ENCODE results near the gene ANTXR1.

DNA sequence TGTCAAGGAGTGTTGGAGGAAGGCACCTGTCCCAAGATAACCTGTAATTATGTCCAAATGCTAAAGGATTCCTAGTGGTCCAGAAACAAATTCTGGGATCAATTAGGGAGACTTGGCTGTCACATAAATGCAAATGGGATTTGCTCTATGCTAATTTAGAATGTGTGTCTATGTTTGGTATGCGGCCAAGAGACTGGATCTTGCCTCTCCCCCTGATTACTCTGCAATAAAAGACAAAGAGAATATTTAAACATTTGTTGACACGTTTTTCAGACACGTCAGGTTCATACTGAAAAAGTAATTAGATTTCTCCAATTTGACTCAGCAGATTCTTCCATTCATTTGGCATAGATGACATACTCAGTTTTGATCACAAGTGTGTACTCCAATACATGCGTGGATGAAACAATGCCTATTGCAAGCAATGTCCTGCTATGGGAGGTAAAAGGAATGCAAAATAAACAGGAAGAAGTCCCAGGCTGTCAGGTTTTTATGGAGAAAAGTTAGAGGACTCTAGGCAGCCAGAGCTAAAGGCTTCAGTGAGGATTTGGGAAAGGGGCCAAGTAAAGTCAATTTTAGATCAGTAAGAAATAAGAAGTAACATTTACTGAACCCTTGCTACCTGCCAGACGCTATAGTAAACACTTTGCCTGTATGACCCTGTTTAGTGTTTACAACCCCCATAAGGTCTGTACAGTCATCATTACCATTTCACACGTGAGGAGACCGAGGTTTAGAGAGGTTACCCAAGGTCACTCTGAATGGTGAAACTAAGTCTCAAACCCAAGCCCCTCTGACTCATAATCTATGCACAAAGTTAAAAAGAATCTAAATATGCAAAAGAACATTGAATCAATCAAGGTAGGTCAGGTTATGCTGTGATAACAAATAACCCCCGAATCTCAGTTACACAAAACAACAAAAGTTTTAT is 7.8 kb downstream of the ANTXR1 start:
- TF ChIP-seq, protein P1, sequence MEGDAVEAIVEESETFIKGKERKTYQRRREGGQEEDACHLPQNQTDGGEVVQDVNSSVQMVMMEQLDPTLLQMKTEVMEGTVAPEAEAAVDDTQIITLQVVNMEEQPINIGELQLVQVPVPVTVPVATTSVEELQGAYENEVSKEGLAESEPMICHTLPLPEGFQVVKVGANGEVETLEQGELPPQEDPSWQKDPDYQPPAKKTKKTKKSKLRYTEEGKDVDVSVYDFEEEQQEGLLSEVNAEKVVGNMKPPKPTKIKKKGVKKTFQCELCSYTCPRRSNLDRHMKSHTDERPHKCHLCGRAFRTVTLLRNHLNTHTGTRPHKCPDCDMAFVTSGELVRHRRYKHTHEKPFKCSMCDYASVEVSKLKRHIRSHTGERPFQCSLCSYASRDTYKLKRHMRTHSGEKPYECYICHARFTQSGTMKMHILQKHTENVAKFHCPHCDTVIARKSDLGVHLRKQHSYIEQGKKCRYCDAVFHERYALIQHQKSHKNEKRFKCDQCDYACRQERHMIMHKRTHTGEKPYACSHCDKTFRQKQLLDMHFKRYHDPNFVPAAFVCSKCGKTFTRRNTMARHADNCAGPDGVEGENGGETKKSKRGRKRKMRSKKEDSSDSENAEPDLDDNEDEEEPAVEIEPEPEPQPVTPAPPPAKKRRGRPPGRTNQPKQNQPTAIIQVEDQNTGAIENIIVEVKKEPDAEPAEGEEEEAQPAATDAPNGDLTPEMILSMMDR (IDR thresholded peaks at IDR 0.05; ENCODE audit: extremely low read depth in 1 of 2, insufficient read depth in 1 of 2, low read depth in 1 of 2, low read length in 2 of 2), result no peak
- TF ChIP-seq POLR2AphosphoS5 (IDR thresholded peaks at IDR 0.05; ENCODE audit: insufficient read depth, low read depth, low read length) (no peak), JUN (IDR thresholded peaks at IDR 0.05; ENCODE audit: borderline replicate concordance, insufficient read depth, insufficient read length, low read depth) (no peak), EZH2 (IDR thresholded peaks at IDR 0.05; ENCODE audit: borderline replicate concordance, low read depth, low read length, severe bottlenecking) (no peak), POLR2A (IDR thresholded peaks at IDR 0.05; ENCODE audit: low read depth, low read length) (no peak), MYC (IDR thresholded peaks at IDR 0.05; ENCODE audit: low read depth, low read length) (no peak)
